CD4-positive, alpha-beta T cell treated with Interleukin-17A for 1 hour (primary cell): Measurements from ENCODE around the gene SEMA6D.
"Not testable (repeated sequence)": the region's sequence is repeated elsewhere in the genome, so short reads cannot be mapped to it uniquely, and the experiment has no call there.

Experiments
- DNase-seq: peaks from one replicate; pipeline ENCODE4 v3.0.0-alpha.2; 2020

Gene SEMA6D

GRCh38 chr15:47718497-47719437, 1.5 kb downstream of the SEMA6D start:
- DNase-seq: no peak

GRCh38 chr15:47719730-47720129, 2.4 kb downstream of the SEMA6D start:
- DNase-seq: no peak

- no peak for DNase-seq
Measured at GRCh38 chr15:47720555-47720954, 3.2 kb downstream of the SEMA6D start.

- DNase-seq: no peak
Measured at GRCh38 chr15:47721676-47722075, 4.4 kb downstream of the SEMA6D start.

GRCh38 chr15:47724346-47724745, 7.0 kb downstream of the SEMA6D start:
- DNase-seq: no peak

- no peak for DNase-seq
Measured at GRCh38 chr15:47725051-47725450, 7.7 kb downstream of the SEMA6D start.

GRCh38 chr15:47725906-47726305, 8.6 kb downstream of the SEMA6D start:
- no peak for DNase-seq

GRCh38 chr15:47726399-47726823, 9.1 kb downstream of the SEMA6D start:
- DNase-seq: no peak

GRCh38 chr15:47727137-47727536, 9.8 kb downstream of the SEMA6D start:
- no peak for DNase-seq

GRCh38 chr15:47727676-47728075, 10.4 kb downstream of the SEMA6D start:
- DNase-seq: no peak

- DNase-seq: no peak
Measured at GRCh38 chr15:47728426-47728825, 11.1 kb downstream of the SEMA6D start.

- no peak for DNase-seq
Measured at GRCh38 chr15:47728886-47729285, 11.6 kb downstream of the SEMA6D start.

- DNase-seq: no peak
Measured at GRCh38 chr15:47731230-47731629, 13.9 kb downstream of the SEMA6D start.

GRCh38 chr15:47732248-47732647, 14.9 kb downstream of the SEMA6D start:
- no peak for DNase-seq

GRCh38 chr15:47733085-47733484, 15.8 kb downstream of the SEMA6D start:
- DNase-seq: no peak

GRCh38 chr15:47736143-47736786, 19.0 kb downstream of the SEMA6D start:
- DNase-seq: no peak

GRCh38 chr15:47737477-47737876, 20.2 kb downstream of the SEMA6D start:
- DNase-seq: no peak

- DNase-seq: not testable (repeated sequence)
Measured at GRCh38 chr15:47738144-47738825, 21.0 kb downstream of the SEMA6D start.

GRCh38 chr15:47741082-47741481, 23.8 kb downstream of the SEMA6D start:
- no peak for DNase-seq

- no peak for DNase-seq
Measured at GRCh38 chr15:47741907-47742306, 24.6 kb downstream of the SEMA6D start.

- DNase-seq: no peak
Measured at GRCh38 chr15:47742334-47742733, 25.0 kb downstream of the SEMA6D start.

GRCh38 chr15:47742742-47743141, 25.4 kb downstream of the SEMA6D start:
- DNase-seq: no peak

GRCh38 chr15:47743385-47743784, 26.1 kb downstream of the SEMA6D start:
- DNase-seq: no peak

GRCh38 chr15:47743886-47744285, 26.6 kb downstream of the SEMA6D start:
- no peak for DNase-seq
